GM19397 (cell line): Measurements from ENCODE around the gene KCNAB1.
"Not testable (repeated sequence)": the region's sequence is repeated elsewhere in the genome, so short reads cannot be mapped to it uniquely, and the experiment has no call there.

ENCODE experiments used
- ATAC-seq: cut with Tn5 transposase; IDR thresholded peaks from one replicate; pipeline ENCODE4 v1.9.1; 2021; ENCODE audit warnings: mild to moderate bottlenecking, moderate library complexity; ENCODE audit not compliant: unreplicated experiment

The KCNAB1 gene

DNA sequence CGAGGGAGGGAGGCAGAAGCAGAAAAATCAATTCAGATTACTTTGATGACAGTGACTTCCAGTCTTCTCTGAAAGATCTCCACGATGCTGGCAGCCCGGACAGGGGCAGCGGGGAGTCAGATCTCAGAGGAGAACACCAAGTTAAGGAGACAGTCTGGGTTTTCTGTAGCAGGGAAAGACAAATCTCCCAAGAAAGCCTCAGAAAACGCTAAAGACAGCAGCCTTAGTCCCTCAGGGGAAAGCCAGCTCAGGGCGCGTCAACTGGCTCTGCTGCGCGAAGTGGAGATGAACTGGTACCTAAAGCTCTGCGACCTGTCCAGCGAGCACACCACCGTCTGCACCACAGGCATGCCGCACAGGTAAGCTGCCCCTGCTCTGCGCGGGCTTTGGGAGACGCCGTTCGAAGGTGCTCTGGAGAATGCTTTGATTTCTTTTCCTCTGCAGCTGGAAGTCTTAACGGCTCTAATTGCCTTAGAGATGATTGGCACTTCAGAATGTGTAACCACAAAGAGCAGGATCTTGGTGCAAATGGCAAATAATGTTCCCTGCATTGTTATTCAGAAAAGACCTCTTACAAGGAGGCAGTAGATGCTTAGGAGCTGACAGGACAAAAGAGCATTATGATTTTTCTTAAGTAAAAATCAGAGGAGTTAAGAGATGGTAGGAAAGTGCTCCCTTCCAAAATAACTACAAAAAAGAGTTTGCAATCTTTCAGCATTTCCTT, at the start of gene KCNAB1:
Gene KCNAB1, plus strand, starts transcription at position 51 of the 724 bp plus-strand sequence.
- no peak for ATAC-seq

DNA sequence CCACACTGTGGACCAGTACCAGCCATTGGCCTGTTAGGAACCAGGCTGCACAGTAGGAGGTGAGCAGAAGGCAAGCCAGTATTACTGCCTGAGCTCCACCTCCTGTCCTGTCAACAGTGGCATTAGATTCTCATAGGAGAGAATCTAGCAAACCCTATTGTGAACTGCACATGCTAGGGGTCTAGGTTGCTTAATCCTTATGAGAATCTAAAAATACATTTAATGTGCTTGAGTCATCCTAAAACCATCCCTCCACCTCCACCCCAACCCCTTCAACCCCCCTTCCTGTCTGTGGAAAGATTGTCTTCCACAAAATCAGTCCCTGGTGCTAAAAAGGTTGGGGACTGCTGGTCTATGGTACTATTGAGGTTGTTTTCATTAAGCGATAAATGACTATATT, 49.3 kb upstream of the KCNAB1 start:
- ATAC-seq: no peak

DNA sequence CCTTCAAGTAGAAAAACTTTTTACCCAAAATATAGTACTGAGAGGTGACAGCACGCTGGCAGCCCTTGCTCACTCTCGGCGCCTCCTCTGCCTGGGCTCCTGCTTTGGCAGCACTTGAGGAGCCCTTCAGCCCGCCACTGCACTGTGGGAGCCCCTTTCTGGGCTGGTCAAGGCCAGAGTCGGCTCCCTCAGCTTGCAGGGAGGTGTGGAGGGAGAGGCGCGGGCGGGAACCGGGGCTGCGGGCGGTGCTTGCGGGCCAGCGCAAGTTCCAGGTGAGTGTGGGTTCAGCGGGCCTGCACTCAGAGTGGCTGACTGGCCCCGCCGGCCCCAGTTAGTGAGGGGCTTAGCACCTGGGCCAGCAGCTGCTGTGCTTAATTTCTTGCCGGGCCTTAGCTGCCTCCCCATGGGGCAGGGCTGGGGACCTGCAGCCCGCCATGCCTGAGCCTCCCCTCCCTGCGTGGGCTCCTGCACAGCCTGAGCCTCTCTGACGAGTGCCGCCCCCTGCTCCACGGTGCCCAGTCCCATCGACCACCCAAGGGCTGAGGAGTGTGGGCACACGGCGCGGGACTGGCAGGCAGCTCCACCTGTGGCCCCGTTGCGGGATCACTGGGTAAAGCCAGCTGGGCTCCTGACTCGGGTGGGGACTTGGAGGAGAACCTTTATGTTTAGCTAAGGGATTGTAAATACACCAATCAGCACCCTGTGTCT, 47.3 kb upstream of the KCNAB1 start:
- ATAC-seq: not testable (repeated sequence)

DNA sequence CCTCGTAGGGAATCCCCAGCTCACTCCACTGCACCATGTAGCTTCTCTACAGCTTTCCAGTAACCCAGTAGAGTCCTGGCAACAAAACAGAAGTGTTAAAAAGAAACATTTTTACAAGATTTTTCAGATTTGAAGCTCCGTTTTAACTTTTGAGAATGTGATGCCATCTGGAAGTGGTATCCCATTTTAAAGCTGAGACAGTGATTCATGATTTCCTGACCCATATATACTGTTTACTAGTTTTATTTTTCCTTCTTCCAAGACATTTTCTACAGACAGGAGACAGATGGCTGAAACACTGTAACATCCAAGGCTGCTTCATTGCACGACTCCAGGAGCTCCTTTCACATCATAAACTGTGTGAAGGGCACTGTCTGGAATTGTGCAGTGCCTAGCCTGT, 30.3 kb upstream of the KCNAB1 start:
- ATAC-seq: no peak

DNA sequence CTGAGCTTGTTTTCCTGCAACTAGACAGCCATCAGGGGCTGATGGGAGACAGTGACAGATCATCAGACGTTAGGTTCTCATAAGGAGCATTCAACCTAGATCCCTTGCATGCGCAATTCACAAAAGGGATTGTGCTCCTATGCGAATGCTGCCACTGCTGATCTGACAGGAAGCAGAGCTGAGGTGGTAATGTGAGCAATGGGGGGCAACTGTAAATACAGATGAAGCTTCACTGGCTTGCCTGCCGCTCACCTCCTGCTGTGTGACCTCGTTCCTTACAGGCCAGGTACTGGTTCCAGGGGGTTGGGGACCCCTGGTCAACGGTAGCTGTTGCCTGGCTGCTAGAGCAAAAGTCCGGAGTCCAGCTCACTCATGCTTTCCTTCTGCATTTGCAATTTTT, 26.4 kb upstream of the KCNAB1 start:
- ATAC-seq: no peak

DNA sequence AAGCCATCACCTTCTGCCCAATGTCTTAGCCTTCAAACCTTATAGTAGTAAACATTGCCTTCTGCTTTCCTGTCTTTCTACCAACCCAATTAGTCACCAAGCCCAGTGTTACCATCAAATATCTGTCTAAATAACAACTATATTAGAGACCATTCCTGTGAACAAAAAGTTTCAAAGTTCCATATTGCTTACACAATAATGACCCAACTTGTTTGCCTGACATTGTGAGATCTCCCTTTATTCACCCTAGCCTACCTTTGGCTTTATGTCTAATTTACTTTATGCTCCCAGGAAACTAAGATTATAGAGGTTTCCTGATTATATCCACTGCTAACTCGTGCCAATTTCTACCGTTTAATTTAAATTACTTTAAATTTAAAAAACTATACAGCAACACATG, 26.0 kb upstream of the KCNAB1 start:
- no peak for ATAC-seq

DNA sequence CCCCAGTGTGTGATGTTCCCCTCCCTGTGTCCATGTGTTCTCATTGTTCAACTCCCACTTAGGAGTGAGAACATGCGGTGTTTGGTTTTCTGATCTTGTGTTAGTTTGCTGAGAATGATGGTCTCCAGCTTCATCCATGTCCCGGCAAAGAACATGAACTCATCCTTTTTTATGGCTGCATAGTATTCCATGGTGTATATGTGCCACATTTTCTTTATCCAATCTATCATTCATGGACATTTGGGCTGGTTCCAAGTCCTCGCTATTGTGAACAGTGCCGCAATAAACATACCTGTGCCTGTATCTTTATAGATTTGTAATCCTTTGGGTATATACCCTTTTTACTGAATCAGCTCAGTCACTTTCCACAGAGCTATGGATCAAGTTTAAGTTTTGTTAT, 24.7 kb upstream of the KCNAB1 start:
- not testable (repeated sequence) for ATAC-seq

DNA sequence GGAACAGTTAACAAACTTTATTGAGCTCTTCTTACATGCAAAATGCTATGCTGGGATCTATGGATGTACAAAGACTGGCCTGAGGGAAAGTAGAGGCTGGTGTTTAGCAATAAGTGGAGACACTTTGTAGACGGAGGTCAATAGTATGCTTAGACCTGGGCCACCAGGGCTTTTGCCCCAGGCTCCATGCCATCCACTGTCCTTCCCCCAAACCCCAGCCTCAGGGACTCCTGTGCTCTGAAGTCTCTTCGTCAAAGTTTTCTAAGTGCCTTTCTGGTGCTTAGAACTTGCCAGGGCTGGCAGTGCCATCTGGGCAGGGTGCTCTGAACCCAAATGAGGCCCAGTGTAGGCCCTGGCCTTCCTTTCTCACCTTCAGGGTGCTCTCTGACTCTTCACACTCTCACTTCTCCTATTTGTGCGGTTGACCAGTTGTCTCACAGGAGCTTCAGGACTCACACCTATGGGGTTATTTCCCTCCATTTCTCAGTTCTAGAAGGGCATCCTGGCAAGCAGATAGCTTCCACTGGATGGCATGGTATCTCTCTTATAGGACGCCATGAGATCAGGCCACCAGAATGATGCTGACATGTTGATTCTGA, 21.8 kb upstream of the KCNAB1 start:
- peak; percentile 75 for ATAC-seq

DNA sequence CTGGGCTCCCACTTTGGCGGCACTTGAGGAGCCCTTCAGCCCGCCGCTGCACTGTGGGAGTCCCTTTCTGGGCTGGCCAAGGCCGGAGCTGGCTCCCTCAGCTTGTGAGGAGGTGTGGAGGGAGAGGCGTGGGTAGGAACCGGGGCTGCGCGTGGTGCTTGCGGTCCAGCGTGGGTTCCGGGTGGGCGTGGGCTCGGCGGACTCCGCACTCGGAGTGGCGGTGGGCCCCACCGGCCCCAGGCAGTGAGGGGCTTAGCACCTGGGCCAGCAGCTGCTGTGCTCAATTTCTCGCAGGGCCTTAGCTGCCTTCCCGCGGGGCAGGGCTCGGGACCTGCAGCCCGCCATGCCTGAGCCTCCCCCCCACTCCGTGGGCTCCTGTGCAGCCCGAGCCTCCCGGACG, 21.0 kb upstream of the KCNAB1 start:
- ATAC-seq: not testable (repeated sequence)

DNA sequence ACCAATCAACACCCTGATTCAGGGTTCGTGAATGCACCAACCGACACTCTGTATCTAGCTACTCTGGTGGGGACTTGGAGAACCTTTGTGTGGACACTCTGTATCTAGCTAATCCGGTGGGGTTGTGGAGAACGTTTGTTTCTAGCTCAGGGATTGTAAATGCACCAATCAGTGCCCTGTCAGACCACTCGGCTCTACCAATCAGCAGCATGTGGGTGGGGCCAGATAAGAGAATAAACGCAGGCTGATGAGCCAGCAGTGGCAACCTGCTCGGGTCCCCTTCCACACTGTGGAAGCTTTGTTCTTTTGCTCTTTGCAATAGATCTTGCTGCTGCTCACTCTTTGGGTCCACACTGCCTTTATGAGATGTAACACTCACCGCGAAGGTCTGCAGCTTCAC, 20.4 kb upstream of the KCNAB1 start:
- ATAC-seq: not testable (repeated sequence)

DNA sequence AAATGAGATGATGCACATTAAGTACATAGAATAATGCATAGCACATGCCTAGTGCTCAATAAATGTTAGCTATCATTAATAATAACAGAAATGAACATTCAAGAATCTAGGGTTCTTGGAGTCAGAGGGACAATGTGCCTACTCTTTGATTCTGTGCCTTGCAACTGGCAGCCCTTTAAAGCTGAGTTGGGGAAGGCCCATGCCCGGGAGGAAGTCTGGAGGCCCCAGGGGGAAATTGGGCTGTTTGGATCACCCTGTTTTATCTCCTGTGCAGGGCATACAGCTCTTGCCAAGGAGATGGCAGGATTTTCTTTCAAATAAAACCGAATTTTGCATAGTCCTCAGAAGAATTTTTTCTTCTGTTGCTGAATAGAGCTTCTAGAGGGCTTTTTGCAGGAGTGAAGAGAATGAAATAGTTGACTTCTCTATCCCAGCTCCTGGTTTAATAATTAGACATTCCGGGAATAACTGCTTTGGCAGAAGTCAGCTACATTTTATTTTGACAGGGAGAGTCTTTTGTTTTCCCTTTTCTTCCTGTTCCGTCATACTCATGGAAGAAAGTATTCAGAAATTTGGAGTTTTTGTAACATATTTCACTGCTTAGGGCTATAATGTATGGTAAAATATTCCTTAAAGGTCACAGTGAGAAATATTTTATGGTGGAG, 18.0 kb upstream of the KCNAB1 start:
- no peak for ATAC-seq

DNA sequence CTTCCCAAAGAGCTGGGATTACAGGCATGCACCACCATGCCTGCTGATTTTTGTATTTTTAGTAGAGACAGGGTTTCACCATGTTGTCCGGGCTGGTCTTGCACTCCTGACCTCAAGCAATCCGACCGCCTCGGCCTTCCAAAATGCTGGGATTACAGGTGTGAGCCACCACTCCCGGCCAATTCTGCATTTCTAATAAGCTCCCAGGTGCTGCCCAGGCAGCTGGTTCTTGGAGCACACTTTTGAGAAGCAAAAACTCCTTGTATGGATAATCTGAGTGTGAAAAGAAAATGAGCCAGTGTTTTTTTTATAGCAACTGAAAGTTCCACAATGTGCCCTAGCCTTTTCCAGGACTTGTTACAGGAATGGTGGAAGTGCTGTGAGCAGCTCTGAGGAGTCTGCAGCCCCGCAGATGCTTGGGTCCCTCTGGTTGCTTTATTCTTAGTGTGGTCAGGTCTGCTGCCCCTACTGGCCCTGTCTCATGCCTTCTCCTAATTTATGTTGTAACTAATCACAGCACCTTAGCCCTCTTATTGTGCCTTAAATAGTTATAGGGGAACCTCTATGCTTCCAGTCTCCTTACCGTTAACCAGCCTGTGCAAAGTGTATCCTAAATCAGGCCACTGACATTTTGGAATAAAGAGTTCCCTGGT, 13.5 kb upstream of the KCNAB1 start:
- ATAC-seq: no peak

DNA sequence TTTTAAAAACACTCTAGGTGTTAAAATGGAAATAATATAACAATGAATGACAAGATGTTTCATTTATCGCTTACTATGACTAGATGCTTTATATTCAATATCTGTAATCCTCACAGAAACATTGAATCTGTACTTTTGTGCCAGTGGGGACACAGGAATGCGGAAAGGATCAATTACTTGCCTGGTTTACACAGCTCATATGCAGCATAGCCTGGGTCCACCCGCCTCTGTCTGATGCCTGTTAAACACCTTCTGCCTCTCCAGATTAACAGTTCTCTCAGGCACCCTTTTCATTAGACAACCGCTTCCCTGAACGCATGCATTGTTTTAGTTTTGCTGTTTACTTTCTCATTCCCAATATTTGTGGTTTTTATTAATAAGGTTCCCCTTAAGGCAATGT, 12.9 kb upstream of the KCNAB1 start:
- ATAC-seq: no peak

DNA sequence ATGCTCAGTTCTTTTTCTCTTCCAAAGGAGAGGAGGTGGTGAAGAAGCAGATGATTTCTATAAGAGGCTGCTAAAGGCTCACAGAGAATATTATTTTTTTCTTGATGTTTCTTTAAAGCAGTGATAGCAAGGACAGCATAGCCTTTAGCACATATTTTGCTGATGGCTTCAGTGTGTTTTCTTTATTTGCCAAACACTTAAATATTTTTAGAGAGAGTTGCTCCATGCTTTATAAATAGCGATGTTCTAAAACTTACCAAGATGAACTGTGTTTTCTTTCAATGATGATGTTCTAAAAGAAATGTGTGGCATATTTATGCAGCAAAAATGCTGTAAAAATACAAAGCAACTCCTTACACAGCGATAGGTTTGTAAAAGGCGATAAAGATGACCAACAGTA, 11.8 kb upstream of the KCNAB1 start:
- ATAC-seq: no peak

DNA sequence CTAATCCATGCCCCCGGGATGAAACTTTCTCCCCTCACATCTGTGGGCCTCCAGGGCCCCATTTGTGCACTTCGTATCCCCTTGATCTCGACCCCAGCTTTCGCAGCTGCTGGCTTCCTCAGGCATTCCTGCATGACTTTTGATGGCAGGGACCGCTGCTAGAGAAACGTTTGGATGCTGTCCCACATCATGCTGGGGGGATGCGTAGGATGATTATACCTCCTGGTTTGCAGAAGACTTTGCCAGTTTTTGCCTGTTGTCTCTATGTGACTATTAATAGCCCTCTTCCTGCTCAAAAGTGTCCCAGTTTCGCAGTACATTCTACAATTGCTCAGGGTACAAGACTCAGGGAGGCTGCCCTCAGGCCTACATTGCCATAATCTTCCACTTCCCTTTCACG, 10.4 kb upstream of the KCNAB1 start:
- ATAC-seq: no peak

DNA sequence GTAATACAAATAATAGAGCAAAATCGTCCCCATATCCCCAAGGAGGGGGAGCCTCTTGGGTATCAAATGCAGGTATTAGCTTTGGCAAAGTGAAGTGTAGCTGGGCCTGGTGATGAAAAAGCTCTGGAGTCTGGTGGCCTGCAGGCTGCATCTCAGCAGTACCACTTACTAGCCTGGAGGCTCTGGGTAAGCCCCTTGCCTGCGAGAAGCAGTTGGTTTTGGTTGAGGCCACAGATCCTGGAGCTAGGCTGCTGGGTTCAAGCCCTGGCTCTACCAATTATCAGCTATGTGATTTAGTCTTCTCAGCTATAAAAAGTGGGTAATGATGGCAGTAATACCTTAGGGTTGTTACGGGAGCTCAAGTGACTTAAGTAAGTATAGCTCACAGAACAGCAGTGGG, 6.1 kb downstream of the KCNAB1 start:
- no peak for ATAC-seq

DNA sequence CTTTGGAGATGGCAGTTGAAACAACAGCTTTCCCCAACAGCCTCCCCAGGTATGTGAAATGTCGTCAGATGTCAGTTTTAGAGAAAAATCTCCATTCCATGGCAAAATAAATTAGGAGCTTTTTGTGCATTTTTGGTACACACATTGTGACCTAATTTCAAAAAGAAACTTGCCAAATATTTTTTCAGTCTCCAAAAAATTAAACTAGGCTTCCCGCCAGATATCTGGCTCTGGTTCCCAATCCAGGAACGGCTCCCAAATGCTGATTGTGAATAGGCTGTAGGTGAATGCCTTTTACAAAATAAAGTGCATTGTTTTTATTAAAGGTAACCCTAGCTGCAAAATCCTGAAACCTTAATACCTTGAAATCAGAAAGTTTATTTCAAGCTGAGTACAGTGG, 10.9 kb downstream of the KCNAB1 start:
- no peak for ATAC-seq

DNA sequence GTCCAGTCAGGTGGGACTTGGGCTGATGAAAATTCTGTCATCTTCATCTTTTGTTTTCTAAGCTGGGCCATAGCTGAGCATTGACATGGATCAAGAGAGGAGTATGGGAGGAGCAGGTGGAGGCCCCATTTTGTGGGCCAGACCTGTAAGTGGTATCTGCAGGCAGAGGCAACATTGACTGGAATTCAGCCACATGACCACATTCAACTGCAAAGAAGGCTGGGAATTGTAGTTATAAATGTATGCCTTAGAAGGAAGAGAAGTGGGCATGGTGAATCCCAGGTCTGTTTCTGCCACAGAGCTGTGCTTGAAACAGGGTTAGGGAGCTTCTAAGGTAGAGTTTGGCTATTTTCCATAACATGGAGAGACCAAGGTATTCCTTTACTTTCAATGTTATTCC, 11.4 kb downstream of the KCNAB1 start:
- no peak for ATAC-seq

DNA sequence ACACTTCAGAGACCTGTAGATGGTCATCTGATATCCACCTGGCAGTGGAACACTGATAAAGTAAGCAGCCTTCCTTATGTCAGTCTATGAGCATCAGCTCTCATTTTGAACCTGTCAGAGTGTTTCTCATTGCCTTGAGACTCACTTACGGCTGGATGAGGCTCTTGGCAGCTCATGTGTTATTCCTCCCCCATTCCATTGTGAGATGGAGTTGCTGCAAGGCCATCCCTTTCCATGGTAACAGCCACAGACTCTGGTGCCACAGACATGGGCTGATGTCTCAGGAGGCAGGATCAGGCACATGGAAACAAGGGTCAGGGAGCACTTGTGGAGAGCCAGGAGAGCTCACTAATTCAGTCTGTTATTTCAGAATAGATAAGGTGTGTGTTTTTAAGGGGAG, 11.9 kb downstream of the KCNAB1 start:
- ATAC-seq: no peak

DNA sequence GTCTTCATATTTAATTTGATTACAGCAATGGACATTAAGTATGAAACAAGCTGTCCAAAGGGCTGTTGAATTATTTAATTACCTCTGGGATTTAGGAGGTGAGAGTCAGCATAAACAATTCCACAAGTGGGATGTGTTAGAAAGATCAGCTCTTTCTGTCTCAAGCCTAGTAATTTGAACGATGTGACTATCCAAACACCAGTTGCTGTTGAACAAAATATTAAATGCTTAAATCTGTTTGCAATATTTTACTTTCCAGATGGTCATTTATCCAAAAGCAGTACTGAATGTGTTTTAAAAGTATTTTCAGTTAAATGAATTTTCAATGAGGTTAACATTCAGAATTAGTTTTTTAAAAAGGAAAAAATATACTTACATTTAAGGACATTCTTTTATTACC, 12.7 kb downstream of the KCNAB1 start:
- no peak for ATAC-seq

DNA sequence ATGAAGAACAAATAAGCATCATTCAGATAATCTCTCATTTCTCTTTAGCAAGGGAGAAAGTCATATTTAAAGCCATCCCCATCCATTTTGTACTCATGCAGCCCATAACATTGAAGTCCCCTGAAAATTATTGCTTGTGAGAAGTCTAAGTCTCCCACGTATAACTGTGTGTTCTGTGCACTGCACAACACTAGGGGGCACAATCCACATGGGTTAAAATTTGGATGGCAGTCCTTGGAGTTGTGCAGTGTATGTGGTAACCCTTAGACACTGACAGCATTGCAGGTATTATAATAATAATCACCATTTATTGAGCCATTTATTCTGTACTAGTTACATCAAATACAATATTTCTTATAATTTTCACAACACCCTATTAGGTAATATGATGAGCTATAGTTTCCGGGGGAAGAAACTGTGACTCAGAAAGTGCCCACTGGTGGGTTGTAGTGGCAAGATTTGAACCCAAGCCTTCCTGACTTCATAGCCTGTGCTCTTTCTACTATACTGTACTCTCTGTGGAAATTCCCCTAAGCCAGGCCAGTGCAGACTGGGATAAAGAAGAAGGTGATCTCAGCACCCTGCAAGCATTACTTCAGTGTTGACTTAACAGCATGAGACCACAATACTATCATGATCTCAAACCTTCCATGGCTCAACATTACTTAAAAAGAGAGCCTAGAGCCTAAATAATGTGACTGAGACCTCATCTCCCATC, 15.7 kb downstream of the KCNAB1 start:
- ATAC-seq: no peak
